HG03457 (cell line): ENCODE data around the gene SNAPIN.
A peak's percentile ranks its signal among the peaks of the same experiment; 100 is the strongest.

Experiments used
- ATAC-seq: cut with Tn5 transposase; IDR thresholded peaks from one replicate; pipeline ENCODE4 v1.9.1; 2021; ENCODE audit warnings: moderate number of reproducible peaks; ENCODE audit not compliant: unreplicated experiment

Gene SNAPIN, protein sequence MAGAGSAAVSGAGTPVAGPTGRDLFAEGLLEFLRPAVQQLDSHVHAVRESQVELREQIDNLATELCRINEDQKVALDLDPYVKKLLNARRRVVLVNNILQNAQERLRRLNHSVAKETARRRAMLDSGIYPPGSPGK

GRCh38 chr1:153658400-153659174 lies at the start of gene SNAPIN:
TSS of gene SNAPIN (plus strand) at chr1:153658703. CDS start at chr1:153658744, 41 bp downstream.
- ATAC-seq = peak; percentile 68

DNA sequence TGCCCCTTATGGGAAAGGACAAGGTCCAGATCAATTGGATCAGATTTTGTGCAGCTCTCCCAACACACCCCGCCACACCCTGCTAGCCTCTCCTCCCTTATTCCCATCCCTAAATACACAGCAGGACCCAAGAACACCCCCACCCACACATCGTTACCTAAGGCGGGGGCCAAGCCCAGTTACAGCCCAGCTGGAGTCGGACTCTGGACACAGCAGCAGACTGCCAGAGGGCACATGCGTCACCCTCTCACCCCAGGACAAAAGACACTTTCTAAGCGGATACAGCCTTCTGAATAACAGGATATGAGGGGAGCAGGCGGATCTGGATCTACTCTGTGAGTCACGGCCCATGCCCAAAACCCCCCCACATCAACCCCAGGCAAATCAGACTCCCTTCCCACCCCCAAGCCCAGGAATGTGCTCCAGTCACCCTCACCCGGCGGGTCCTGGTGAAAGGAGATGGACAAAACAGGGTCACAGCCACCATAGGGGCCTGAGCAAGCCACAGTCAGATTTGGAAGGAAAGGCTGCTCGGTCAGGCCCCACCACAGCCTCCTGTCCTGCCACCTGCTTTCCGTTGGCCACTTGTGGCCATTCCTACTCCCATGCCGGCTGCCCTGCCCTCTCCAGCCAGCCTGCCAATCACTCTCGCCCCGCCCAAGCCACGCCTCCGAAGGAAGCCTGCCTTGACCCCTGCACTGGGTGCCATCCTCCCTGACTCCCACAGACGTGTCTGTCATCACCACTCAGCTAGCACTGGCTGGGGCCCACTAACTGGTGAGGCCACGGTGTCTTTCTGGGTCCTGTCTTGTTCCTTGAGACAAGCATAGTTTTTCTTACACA lies 49.5 kb upstream of the SNAPIN start:
- ATAC-seq = no peak

- no peak for ATAC-seq
Measured at GRCh38 chr1:153609585-153609907, 49.0 kb upstream of the SNAPIN start.

- ATAC-seq = no peak
Measured at GRCh38 chr1:153610334-153610733, 48.2 kb upstream of the SNAPIN start.

DNA sequence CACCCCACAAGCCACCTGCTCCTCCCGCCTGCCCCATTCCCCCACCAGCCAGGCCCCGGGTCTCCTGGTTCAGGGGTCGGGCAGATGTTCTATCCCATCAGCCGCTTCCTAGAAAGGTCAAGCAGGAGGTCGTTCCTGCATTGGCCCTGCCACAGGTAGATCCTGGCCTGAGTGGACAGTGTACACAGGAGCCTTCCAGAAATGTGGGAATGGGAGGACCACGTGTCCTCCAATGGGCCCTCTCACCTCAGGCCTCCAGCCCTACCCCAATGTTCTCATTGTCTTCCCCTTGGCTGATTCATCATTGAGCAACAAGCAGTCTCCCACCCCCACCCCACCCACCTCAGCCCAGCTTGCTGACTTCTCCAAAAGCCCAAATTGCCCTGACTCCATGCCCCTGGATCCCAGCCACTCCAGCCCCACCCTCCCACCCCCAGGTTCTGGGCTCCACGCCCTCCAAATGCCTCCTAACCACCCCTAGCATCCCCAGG lies 47.6 kb upstream of the SNAPIN start:
- no peak for ATAC-seq

DNA sequence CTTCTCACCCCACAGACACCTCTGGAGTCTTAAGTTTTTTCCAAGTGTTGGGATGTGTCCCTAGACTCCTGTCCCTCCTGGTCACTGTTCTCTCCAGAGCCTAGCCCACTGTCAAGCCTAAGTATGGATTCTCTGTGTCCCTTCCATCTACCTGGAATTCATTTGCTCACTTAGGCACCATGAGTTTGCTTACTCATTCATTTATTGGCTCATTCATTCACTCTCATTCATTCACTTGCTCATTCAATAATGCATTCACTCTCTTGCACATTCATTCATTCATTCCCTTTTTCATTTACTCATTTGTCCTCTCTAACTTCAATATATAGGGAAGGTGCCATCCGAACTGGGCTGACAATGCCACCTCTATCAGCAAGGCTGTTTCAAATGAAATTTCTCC lies 47.1 kb upstream of the SNAPIN start:
- no peak for ATAC-seq

- ATAC-seq = no peak
Measured at GRCh38 chr1:153612111-153612754, 46.3 kb upstream of the SNAPIN start.

GRCh38 chr1:153612755-153613331 lies 45.7 kb upstream of the SNAPIN start, which contains the start of gene S100A16:
TSS of gene S100A16 (minus strand) at chr1:153613137. CDS start at chr1:153608151, 4,986 bp downstream.
- ATAC-seq = no peak

GRCh38 chr1:153613406-153613805 lies 45.1 kb upstream of the SNAPIN start:
- no peak for ATAC-seq

DNA sequence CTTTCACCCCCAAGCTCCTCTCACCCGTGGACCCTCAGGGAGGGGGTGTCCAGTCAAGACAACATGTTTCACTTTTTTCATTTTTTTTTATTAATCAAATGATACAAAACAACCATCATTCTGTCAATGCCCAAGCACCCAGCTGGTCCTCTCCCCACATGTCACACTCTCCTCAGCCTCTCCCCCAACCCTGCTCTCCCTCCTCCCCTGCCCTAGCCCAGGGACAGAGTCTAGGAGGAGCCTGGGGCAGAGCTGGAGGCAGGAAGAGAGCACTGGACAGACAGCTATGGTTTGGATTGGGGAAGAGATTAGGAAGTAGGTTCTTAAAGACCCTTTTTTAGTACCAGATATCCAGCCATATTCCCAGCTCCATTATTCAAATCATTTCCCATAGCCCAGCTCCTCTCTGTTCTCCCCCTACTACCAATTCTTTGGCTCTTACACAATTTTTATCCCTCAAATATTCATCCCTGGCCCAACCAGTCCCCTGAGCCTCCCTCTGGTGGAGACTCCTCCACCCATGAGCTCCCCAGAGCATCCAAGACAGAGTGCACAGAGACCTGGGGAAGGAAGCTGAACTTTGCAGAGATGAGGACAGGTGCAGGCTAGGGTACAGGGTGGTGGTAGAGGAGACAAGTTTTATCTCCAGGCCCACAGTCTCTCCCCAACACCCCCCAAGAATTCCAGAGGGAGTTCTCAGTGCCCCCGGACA lies 44.2 kb upstream of the SNAPIN start:
- ATAC-seq = no peak

DNA sequence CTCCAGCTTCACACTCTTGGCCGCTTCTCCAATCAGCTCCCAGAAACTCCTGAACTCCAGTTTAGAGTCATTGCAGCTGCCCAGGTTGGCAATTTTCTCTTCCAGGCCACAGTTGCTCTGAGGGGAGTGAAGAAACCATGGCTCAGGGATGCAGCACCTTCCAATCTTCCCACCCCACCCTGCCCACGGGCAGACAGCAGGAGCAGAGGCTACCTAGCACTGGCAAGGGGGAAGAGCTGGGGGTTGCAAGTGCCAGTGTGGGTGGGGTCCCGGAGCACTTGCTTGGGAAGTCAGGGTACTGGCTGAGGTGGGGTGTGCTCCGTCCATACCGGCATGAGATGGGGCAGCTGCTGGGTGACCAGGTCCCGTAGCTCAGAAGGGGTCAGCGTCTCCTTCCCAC lies 43.6 kb upstream of the SNAPIN start:
- no peak for ATAC-seq

DNA sequence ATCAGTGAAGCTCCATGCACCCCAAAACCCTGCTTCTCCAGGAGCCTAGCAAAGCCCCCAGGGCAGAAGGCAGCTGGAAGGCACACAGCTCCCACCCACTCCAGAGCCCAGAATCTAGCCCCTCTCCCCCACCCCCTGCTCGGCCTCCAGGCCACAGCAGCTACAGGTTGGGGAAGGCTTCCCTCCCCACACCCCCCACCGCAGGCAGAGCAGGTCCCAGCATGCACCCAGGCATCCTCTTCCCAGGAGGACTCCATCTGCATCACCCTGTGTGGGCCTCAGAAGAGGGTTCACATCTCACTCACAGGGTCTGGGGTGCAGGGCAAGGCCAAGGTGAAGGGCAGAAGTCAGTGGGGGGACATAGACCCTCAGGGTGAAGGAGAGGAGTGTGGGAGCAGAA lies 43.1 kb upstream of the SNAPIN start:
- ATAC-seq = no peak

GRCh38 chr1:153616144-153616916 lies 42.2 kb upstream of the SNAPIN start, which contains the start of gene S100A14:
TSS of gene S100A14 (minus strand) at chr1:153616325. CDS start at chr1:153615858, 467 bp downstream.
- no peak for ATAC-seq

DNA sequence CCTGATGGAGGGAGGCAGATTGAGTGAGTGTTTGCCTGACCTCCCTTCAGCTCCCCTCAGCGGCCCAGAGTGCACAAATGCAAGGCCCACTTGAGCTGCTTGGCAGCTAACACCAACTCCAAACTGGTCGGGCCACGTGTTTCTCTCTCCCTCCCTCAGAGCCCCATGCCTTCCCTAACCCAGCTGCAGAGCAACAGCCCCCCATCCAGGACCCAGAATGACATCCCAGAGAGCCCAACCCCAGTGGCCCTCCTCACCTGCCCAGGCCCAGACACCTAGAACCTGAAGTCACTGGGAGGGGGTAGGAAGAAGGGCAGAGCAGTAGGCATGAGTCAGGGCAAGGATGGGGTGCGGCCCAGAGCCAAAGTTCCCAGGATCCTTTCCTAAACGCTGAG lies 41.6 kb upstream of the SNAPIN start:
- ATAC-seq = no peak

DNA sequence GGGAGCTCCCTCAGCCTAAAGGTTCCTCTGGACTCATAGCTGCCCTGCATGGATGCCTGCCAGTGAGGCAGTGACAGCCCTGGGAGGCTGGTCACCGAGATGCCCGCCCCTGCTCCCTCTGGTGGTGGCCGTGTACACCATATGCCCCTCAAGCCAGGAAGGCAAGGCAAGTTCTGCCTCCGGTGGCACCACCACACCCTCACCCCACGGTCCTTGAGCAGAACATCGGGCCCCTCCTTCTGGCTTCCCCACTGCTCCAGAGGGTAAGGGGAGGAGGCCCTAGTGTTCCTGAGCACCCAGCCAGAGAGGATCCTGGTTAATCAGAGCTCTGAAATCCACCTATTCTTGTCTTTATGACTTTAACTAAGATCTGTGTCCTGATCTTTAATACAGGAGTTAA lies 40.8 kb upstream of the SNAPIN start:
- ATAC-seq = no peak

GRCh38 chr1:153619171-153619570 lies 39.3 kb upstream of the SNAPIN start:
- no peak for ATAC-seq

DNA sequence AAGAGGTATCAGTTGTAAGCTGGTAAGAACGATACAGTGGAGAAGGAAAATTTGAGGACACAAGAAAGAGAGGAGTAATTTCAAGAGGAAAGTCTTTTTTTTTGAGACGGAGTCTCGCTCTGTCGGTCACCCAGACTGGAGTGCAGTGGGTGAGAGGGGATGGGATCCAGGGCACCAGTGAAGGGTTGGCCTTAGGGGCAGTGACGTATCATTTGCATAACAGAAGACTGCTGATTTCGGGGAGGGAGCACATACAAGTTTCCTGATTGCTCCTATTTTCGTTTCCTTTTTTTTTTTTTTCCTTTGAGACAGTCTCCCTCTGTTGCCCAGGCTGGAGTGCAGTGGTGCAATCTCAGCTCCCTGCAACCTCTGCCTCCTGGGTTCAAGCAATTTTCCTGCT lies 35.4 kb upstream of the SNAPIN start:
- no peak for ATAC-seq

DNA sequence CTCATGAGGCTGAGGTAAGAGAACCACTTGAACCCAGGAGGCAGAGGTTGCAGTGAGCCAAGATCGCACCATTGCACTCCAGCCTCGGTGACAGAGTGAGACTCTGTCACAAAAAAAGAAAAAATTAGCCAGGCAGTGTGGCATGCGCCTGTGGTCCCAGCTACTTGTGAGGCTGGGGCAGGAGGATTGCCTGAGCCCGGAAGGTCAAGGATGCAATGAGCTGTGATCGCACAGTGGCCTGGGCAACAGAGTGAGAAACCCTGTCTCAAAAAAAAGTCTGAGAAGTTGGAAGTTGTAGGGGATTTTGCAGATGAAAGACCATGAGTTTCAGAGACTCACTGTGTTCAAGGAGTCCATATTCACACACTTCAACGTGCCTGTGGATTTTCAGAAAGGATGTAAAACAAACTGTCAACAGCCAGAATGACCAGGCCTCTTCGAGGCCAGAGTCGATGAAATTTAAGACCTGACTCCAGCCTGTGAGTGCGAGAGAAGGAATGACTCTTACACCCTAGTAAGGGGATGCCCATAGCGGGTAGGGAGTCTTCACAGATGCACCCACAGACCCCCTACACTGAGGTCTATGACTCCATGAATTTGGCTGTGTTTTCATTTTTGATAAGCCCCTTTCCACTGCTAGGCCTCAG lies 33.4 kb upstream of the SNAPIN start:
- ATAC-seq = no peak

- ATAC-seq = no peak
Measured at GRCh38 chr1:153626477-153626903, 32.0 kb upstream of the SNAPIN start.
